ENCODE data around the gene DCHS1. TPM values are rescaled to one million over a fixed set of nuclear protein-coding genes. Genes with fewer than 3 reads are reported as not detected.

DCHS1 gene
- total and polyA plus RNA-seq, 2 donors (not counting 1 experiment from before 2014, with no cell fraction given), result 0.92 to 23.9 TPM

GRCh38 chr11:6627762-6628241 is 27.8 kb downstream of the DCHS1 start:
- no peaks in the 10 kb centered on the region for H3K4me1 ChIP-seq (ENCODE audit: control insufficient read depth, extremely low read depth, insufficient read depth, low read length)
- H3K79me2 ChIP-seq (ENCODE audit: control insufficient read depth, insufficient read depth, low read length), result no peaks in the 10 kb centered on the region
- H3K9ac ChIP-seq (ENCODE audit: insufficient read depth, low read length), result no peak overlapping the region
- no peaks in the 10 kb centered on the region for H3K36me3 ChIP-seq (ENCODE audit: control insufficient read depth, insufficient read depth, low read length)
- no peak overlapping the region for H3K4me3 ChIP-seq (replicated peaks in 1 of 4; ENCODE audit: control extremely low read depth in 1 of 4, insufficient read depth in 1 of 4, low read depth in 3 of 4, low read length in 4 of 4)
- H3K27me3 ChIP-seq (ENCODE audit: control insufficient read depth, insufficient read depth, low read length), result no peaks in the 10 kb centered on the region
- no peak for DNase-seq (ENCODE audit: low read depth in 2 of 2)
- H4K20me1 ChIP-seq (ENCODE audit: control insufficient read depth, extremely low read depth, insufficient read depth, low read length), result no peaks in the 10 kb centered on the region
- no peak overlapping the region for H3K4me2 ChIP-seq (ENCODE audit: extremely low read depth, insufficient read depth, low read length)
- no peak overlapping the region for H2AFZ ChIP-seq (ENCODE audit: low read length)
- no peaks in the 10 kb centered on the region for H3K9me3 ChIP-seq (ENCODE audit: control insufficient read depth, insufficient read depth, low read depth, low read length)
- TF ChIP-seq EZH2 (IDR thresholded peaks at IDR 0.05; ENCODE audit: low read length, missing control alignments), result no peak
- TF ChIP-seq CTCF (conservative IDR thresholded peaks at IDR 0.05 in 1 of 2, IDR thresholded peaks at IDR 0.05 in 1 of 2; ENCODE audit: low read depth in 1 of 2, low read length in 2 of 2), result no peak
- no peak overlapping the region for H3K27ac ChIP-seq (ENCODE audit: insufficient read depth, low read length)

GRCh38 chr11:6626971-6627761 is 28.4 kb downstream of the DCHS1 start:
- no peak overlapping the region for H2AFZ ChIP-seq (ENCODE audit: low read length)
- H3K4me1 ChIP-seq (ENCODE audit: control insufficient read depth, extremely low read depth, insufficient read depth, low read length), result no peaks in the 10 kb centered on the region
- no peaks in the 10 kb centered on the region for H4K20me1 ChIP-seq (ENCODE audit: control insufficient read depth, extremely low read depth, insufficient read depth, low read length)
- H3K27me3 ChIP-seq (ENCODE audit: control insufficient read depth, insufficient read depth, low read length), result no peaks in the 10 kb centered on the region
- H3K27ac ChIP-seq (ENCODE audit: insufficient read depth, low read length), result no peak overlapping the region
- no peak overlapping the region for H3K9ac ChIP-seq (ENCODE audit: insufficient read depth, low read length)
- H3K79me2 ChIP-seq (ENCODE audit: control insufficient read depth, insufficient read depth, low read length), result no peaks in the 10 kb centered on the region
- no peaks in the 10 kb centered on the region for H3K9me3 ChIP-seq (ENCODE audit: control insufficient read depth, insufficient read depth, low read depth, low read length)
- no peak overlapping the region for H3K4me2 ChIP-seq (ENCODE audit: extremely low read depth, insufficient read depth, low read length)
- no peaks in the 10 kb centered on the region for H3K36me3 ChIP-seq (ENCODE audit: control insufficient read depth, insufficient read depth, low read length)
- H3K4me3 ChIP-seq (replicated peaks in 1 of 4; ENCODE audit: control extremely low read depth in 1 of 4, insufficient read depth in 1 of 4, low read depth in 3 of 4, low read length in 4 of 4), result no peak overlapping the region
- TF ChIP-seq CTCF (conservative IDR thresholded peaks at IDR 0.05 in 1 of 2, IDR thresholded peaks at IDR 0.05 in 1 of 2; ENCODE audit: low read depth in 1 of 2, low read length in 2 of 2), result no peak
- no peak for TF ChIP-seq EZH2 (IDR thresholded peaks at IDR 0.05; ENCODE audit: low read length, missing control alignments)
- DNase-seq (ENCODE audit: low read depth in 2 of 2), result no peak

- Histone ChIP-seq H3K4me3 (replicated peaks in 1 of 4; ENCODE audit: control extremely low read depth in 1 of 4, insufficient read depth in 1 of 4, low read depth in 3 of 4, low read length in 4 of 4) (no peak overlapping the region), H3K27me3 (ENCODE audit: control insufficient read depth, insufficient read depth, low read length) (no peaks in the 10 kb centered on the region), H3K27ac (ENCODE audit: insufficient read depth, low read length) (no peak overlapping the region), H3K4me2 (ENCODE audit: extremely low read depth, insufficient read depth, low read length) (no peak overlapping the region), H3K36me3 (ENCODE audit: control insufficient read depth, insufficient read depth, low read length) (no peaks in the 10 kb centered on the region), H3K79me2 (ENCODE audit: control insufficient read depth, insufficient read depth, low read length) (no peaks in the 10 kb centered on the region), H3K4me1 (ENCODE audit: control insufficient read depth, extremely low read depth, insufficient read depth, low read length) (no peaks in the 10 kb centered on the region), H3K9me3 (ENCODE audit: control insufficient read depth, insufficient read depth, low read depth, low read length) (no peaks in the 10 kb centered on the region), H2AFZ (ENCODE audit: low read length) (no peak overlapping the region), H3K9ac (ENCODE audit: insufficient read depth, low read length) (no peak overlapping the region), H4K20me1 (ENCODE audit: control insufficient read depth, extremely low read depth, insufficient read depth, low read length) (no peaks in the 10 kb centered on the region)
- TF ChIP-seq EZH2 (IDR thresholded peaks at IDR 0.05; ENCODE audit: low read length, missing control alignments), result no peak
- TF ChIP-seq CTCF (conservative IDR thresholded peaks at IDR 0.05 in 1 of 2, IDR thresholded peaks at IDR 0.05 in 1 of 2; ENCODE audit: low read depth in 1 of 2, low read length in 2 of 2), result no peak
- DNase-seq (ENCODE audit: low read depth in 2 of 2), result no peak
Measured at GRCh38 chr11:6625832-6626420, 29.7 kb downstream of the DCHS1 start.
